Measurements from ENCODE around the gene CLECL1.

DNA sequence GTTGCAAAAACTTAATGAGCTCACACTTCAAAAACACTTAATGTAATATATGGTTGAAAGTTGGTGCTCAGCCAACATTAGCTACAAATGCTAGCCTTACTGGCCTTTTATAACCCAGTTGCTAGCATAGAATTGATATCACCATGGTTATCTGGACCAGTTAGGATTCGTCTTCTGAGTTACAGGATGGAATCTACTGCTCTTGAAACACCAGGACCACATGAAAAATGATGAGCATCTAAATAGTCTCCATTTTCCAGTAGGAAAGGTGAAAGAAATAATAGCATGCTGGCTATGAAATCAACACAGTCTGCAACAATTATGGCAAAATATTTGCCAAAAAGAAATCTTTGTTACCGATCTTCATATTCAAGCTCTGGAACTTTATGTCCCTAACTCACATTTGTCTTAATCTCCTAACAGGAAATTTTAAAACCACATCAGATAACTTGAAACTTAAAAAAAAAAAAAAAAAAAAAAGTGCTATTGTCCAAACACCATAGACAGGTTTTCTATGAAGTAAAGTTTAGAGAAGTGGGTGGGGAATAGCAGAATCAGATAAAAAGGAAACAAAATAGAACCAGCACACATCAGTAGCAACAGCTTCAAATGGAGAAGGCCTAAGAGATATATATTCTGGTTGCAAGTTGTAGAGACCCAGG, 40.5 kb upstream of the CLECL1 start:
- TF ChIP-seq CTCF (IDR thresholded peaks at IDR 0.05 in 4 of 5, conservative IDR thresholded peaks at IDR 0.05 in 1 of 5), result no peak
- TF ChIP-seq POLR2A (IDR thresholded peaks at IDR 0.05), result no peak
